Measurements from ENCODE around the gene EXOC6B. TPM values are rescaled to one million over a fixed set of nuclear protein-coding genes. Genes with fewer than 3 reads are reported as not detected.

The EXOC6B gene
- total RNA-seq, 1 experiment from 2014 or later = 40.1 TPM

- Mint-ChIP-seq H3K36me3 (ENCODE audit: insufficient read depth in 1 of 3, low read depth in 3 of 3) (peaks cover 1 to 9% (median 6%) of the 10 kb centered on the region in 3 experiments; a peak in 5 of 7 replicates), H3K4me3 (no peak overlapping the region; a peak in 1 of 5 replicates), H3K27ac (no peak overlapping the region), H3K9me3 (no peaks in the 10 kb centered on the region), H3K27me3 (ENCODE audit: low read depth) (no peaks in the 10 kb centered on the region), H3K4me1 (peaks cover 29 to 49% of the 10 kb centered on the region in 2 experiments)
- H2BK15ac ChIP-seq (ENCODE audit: low read depth, low read length) = no peak overlapping the region
- H2BK12ac ChIP-seq (ENCODE audit: insufficient read length, low read depth, low read length) = no peak overlapping the region
- peaks cover 3% of the 10 kb centered on the region for H3K79me1 ChIP-seq (ENCODE audit: insufficient read depth, low read depth, low read length, poor library complexity, severe bottlenecking)
- no peaks in the 10 kb centered on the region for H4K20me1 ChIP-seq (ENCODE audit: control insufficient read depth, insufficient read depth, insufficient read length)
- H3K14ac ChIP-seq (ENCODE audit: insufficient read depth, low read length) = no peak overlapping the region
- no peak for DNase-seq
- H3K79me2 ChIP-seq (ENCODE audit: insufficient read depth, low read length) = peaks cover 2% of the 10 kb centered on the region; the same call in 1 of the 2 replicates
- no peak overlapping the region for H3K56ac ChIP-seq (ENCODE audit: insufficient read length, low read depth, low read length)
- H3K23ac ChIP-seq (ENCODE audit: insufficient read length, low read depth, low read length) = no peak overlapping the region
- H3K18ac ChIP-seq (ENCODE audit: insufficient read length, low read depth, low read length) = no peak overlapping the region
- no peaks in the 10 kb centered on the region; the same call in 1 of the 2 replicates for H3K4me1 ChIP-seq (ENCODE audit: insufficient read depth, low read length)
- no peak overlapping the region for H4K91ac ChIP-seq (ENCODE audit: insufficient read length, low read depth, low read length)
- H3K23me2 ChIP-seq (ENCODE audit: insufficient read length, low read depth, low read length, poor library complexity, severe bottlenecking) = no peaks in the 10 kb centered on the region
- no peak overlapping the region for H3T11ph ChIP-seq (ENCODE audit: low read length)
- H2AFZ ChIP-seq (ENCODE audit: low read length) = no peak overlapping the region
- H4K8ac ChIP-seq (replicated peaks; ENCODE audit: insufficient read length, low read depth, low read length) = no peak overlapping the region
- no peak overlapping the region for H2AK5ac ChIP-seq (ENCODE audit: insufficient read length, low read length)
- no peaks in the 10 kb centered on the region for H3K9me3 ChIP-seq (ENCODE audit: control insufficient read depth, low read depth, low read length)
- H3K27ac ChIP-seq (ENCODE audit: insufficient read length, low read depth, low read length) = no peak overlapping the region
- no peak overlapping the region for H3K4me2 ChIP-seq (ENCODE audit: insufficient read depth, insufficient read length, low read length)
- no peak overlapping the region for H2BK20ac ChIP-seq (ENCODE audit: low read depth, low read length, poor library complexity, severe bottlenecking)
- TF ChIP-seq CTCF (conservative IDR thresholded peaks at IDR 0.05) = no peak
- H4K5ac ChIP-seq (ENCODE audit: insufficient read length, low read depth, low read length) = no peak overlapping the region
- H2BK5ac ChIP-seq (ENCODE audit: insufficient read length, low read length) = no peak overlapping the region
- H2BK120ac ChIP-seq (ENCODE audit: low read depth, low read length, poor library complexity, severe bottlenecking) = no peak overlapping the region
- no peaks in the 10 kb centered on the region for H3K27me3 ChIP-seq (ENCODE audit: insufficient read depth, low read length)
- H3K4ac ChIP-seq (ENCODE audit: low read depth, low read length) = no peak overlapping the region
- no peak overlapping the region for H3K9ac ChIP-seq (ENCODE audit: extremely low read depth, insufficient read length, low read length)
These were observed 6.3 kb downstream of the EXOC6B start for GRCh38 chr2:72819501-72819900.
